ENCODE data around the gene MOB3A. TPM values are rescaled to one million over a fixed set of nuclear protein-coding genes. Genes with fewer than 3 reads are reported as not detected.

The MOB3A gene
- total RNA-seq, 2 donors from 2014 or later, result 37.8 to 50.9 TPM

DNA sequence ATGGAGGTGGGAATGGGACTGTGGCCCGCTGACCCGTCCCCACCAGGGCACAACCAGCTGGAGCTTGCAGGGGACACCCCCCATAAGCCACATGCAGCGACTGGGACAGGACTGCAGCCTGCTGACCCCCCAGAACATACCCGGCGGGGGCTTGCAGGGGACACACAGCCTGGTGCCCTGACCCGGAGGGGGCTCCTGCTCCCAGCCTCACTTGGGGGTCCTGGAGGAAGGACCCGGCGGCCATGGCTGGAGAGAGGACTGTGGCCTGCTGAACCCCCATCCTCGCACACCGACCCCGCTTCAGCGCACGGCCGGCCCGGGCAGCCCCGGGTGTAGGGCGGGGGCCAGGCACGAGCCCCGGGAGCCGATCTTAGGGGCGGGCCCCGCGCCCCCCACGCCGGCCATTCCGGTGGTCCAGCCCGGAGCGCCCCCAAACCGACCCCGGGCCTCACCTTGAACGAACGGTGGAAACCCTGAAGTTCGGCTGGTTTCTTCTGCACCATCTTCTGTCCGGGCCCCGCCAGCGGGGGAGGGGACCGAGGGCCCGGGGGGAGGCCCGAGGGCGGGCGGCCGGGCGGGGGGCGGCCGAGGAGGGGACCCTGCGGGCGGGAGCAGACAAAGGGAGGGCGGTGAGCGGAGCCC is 45.7 kb downstream of the MOB3A start:
- ATAC-seq (ENCODE audit: insufficient number of reproducible peaks, low FRiP score, low read depth) (no peak), DNase-seq (ENCODE audit: low spot score) (no peak)
- no peaks in the 10 kb centered on the region for H3K27me3 ChIP-seq (replicated peaks; ENCODE audit: insufficient read depth)
- peaks cover 13% of the 10 kb centered on the region for H3K36me3 ChIP-seq
- peak overlapping the region; percentile 96 for H3K4me3 ChIP-seq
- H3K4me1 ChIP-seq (ENCODE audit: control insufficient read depth in 1 of 2, low read depth in 2 of 2), result peaks cover 25 to 57% of the 10 kb centered on the region in 2 donors
- H3K9me3 ChIP-seq, result no peaks in the 10 kb centered on the region
- TF ChIP-seq, protein P1, sequence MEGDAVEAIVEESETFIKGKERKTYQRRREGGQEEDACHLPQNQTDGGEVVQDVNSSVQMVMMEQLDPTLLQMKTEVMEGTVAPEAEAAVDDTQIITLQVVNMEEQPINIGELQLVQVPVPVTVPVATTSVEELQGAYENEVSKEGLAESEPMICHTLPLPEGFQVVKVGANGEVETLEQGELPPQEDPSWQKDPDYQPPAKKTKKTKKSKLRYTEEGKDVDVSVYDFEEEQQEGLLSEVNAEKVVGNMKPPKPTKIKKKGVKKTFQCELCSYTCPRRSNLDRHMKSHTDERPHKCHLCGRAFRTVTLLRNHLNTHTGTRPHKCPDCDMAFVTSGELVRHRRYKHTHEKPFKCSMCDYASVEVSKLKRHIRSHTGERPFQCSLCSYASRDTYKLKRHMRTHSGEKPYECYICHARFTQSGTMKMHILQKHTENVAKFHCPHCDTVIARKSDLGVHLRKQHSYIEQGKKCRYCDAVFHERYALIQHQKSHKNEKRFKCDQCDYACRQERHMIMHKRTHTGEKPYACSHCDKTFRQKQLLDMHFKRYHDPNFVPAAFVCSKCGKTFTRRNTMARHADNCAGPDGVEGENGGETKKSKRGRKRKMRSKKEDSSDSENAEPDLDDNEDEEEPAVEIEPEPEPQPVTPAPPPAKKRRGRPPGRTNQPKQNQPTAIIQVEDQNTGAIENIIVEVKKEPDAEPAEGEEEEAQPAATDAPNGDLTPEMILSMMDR (IDR thresholded peaks at IDR 0.05), result no peak
- H3K27ac ChIP-seq, result peak overlapping the region; percentile 89 to 93

- ATAC-seq (ENCODE audit: insufficient number of reproducible peaks, low FRiP score, low read depth) (peak; percentile 33), DNase-seq (ENCODE audit: low spot score) (no peak)
- Histone ChIP-seq H3K4me1 (ENCODE audit: control insufficient read depth in 1 of 2, low read depth in 2 of 2) (peaks cover 25 to 61% of the 10 kb centered on the region in 2 donors), H3K36me3 (peaks cover 20% of the 10 kb centered on the region), H3K9me3 (no peaks in the 10 kb centered on the region), H3K27me3 (replicated peaks; ENCODE audit: insufficient read depth) (no peaks in the 10 kb centered on the region), H3K27ac (peak overlapping the region; percentile 89 to 93), H3K4me3 (peak overlapping the region; percentile 96)
- TF ChIP-seq, protein P1 (IDR thresholded peaks at IDR 0.05), result no peak
Measured at GRCh38 chr19:2049741-2050348, 46.3 kb downstream of the MOB3A start.

DNA sequence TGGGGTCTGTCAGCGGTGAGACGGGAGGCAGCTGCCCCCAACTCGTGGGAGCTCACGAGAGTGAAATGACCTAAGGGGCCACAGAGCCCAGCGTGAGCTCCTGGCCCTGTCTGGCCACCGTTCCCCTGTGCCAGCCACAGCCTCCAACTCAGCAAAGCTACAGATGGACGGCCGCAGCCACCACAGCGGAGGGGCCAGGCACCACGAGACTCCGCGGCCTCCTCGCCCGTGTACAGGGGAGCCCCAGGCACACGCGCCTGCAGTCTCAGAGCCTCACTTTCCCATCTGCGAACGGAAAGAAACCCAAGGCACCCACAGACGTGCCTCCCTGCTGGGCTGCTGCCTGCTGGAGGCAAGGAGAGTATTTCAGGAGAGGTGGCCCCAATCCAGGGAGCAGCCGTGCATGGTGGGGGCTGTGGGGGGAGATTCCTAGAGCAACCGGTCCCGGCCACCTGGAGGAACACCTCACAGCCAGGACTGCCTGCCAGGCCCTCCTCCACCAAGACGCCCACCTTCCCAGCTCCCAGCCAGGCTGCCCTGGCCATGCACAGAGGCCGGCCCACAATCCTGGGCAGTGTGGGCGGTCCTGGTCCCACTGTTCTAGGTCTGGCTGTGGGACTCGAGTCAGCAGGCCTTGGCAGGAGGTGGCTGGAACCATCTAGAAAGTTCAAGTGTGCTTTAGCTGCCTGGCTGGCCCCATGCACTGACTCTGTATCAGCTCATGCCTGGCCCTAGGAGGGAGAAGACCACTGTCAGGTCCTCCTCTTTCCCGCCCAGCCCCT is 47.0 kb downstream of the MOB3A start:
- TF ChIP-seq, protein P1 (IDR thresholded peaks at IDR 0.05), result no peak

DNA sequence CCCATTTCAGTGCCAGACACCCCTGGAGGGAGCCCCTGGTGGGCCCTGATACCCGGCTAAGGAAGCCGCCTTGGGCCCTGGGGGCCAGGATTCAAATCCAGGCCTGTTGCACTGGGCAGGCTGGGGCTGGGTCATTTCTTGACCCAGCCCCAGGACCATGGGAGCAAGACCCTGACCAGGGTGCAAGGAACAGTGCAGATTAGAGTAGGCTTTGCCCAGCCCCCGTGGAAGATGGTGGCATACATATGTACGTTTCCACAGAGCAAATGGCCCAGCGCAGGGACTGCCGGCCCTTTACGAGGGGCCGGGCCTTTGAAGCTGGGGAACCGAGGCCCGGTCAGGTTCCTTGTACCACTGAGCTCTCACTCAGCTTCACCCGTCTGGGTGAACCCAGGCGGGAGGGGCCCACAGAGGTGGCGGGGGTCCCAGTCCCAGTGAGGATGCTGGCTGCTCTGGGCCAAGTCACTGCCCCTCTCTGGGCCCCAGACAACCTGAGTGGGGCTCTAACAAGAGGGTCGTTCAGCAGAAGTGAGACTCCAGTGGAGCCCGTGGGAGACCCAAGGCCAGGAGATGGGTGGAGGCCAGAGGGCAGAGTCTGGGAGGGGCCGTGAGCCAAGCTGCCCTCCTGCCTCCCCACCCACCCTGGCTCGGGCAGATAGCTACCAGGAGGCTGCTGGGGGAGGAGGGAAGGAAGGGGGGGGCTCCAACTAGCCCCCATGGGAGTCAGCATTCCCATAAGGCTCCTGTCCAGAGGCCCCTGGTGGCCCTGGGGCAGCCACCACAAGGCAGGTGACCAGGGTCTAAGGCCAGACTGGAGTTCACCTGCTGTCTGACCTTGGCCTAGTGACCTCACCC is 47.8 kb downstream of the MOB3A start:
- ATAC-seq (ENCODE audit: insufficient number of reproducible peaks, low FRiP score, low read depth) (no peak), DNase-seq (ENCODE audit: low spot score) (no peak)
- Histone ChIP-seq H3K4me1 (ENCODE audit: control insufficient read depth in 1 of 2, low read depth in 2 of 2) (peaks cover 28 to 72% of the 10 kb centered on the region in 2 donors), H3K27me3 (replicated peaks; ENCODE audit: insufficient read depth) (no peaks in the 10 kb centered on the region), H3K4me3 (peak overlapping the region; percentile 96), H3K9me3 (no peaks in the 10 kb centered on the region), H3K27ac (peak overlapping the region; percentile 89 to 93), H3K36me3 (peaks cover 27% of the 10 kb centered on the region)
- TF ChIP-seq, protein P1 (IDR thresholded peaks at IDR 0.05), result no peak

More for the DNA sequence above, 47.0 kb downstream of the MOB3A start:
- Histone ChIP-seq H3K9me3 (no peaks in the 10 kb centered on the region), H3K36me3 (peaks cover 24% of the 10 kb centered on the region), H3K27me3 (replicated peaks; ENCODE audit: insufficient read depth) (no peaks in the 10 kb centered on the region), H3K4me3 (peak overlapping the region; percentile 96), H3K4me1 (ENCODE audit: control insufficient read depth in 1 of 2, low read depth in 2 of 2) (peaks cover 25 to 68% of the 10 kb centered on the region in 2 donors), H3K27ac (peak overlapping the region; percentile 89 to 93)
- DNase-seq (ENCODE audit: low spot score), result no peak
- ATAC-seq (ENCODE audit: insufficient number of reproducible peaks, low FRiP score, low read depth), result no peak
